Measurements from ENCODE around the gene LRRK1. TPM values are rescaled to one million over a fixed set of nuclear protein-coding genes. Genes with fewer than 3 reads are reported as not detected.
A peak's percentile ranks its signal among the peaks of the same experiment; 100 is the strongest.

Gene LRRK1
- total and polyA plus RNA-seq, 2 of the 4 experiments (the other 2 are of a cell fraction): 3.0 to 5.8 TPM

GRCh38 chr15:101014921-101015841 is 96.0 kb downstream of the LRRK1 start:
- Histone ChIP-seq H3K4me2 (ENCODE audit: low read depth, low read length) (no peak overlapping the region), H3K18ac (ENCODE audit: low read depth, low read length) (no peak overlapping the region), H3K14ac (replicated peaks; ENCODE audit: low read depth, low read length) (no peak overlapping the region), H3K9ac (ENCODE audit: low read depth, low read length) (no peak overlapping the region), H2BK20ac (ENCODE audit: low read depth, low read length) (no peak overlapping the region), H2AK9ac (replicated peaks; ENCODE audit: low read depth, low read length, poor library complexity) (peak overlapping the region; percentile 57), H3K56ac (ENCODE audit: extremely low read depth, insufficient read depth, low read length) (no peak overlapping the region), H4K5ac (ENCODE audit: low read depth, low read length) (no peak overlapping the region), H2AFZ (replicated peaks; ENCODE audit: low read length, poor library complexity) (peak overlapping the region; percentile 64), H4K8ac (ENCODE audit: low read depth in 2 of 2, low read length in 2 of 2) (peak overlapping the region in 1 of 2 experiments; percentile 6; a peak in 1 of 4 replicates), H2BK5ac (ENCODE audit: low read depth, low read length, poor library complexity, severe bottlenecking) (no peak overlapping the region), H2AK5ac (ENCODE audit: low read depth, low read length) (no peak overlapping the region), H3K9me3 (ENCODE audit: control insufficient read depth, insufficient read depth, low read length) (no peaks in the 10 kb centered on the region), H3K79me1 (ENCODE audit: low read depth in 1 of 2, low read length in 2 of 2) (no peaks in the 10 kb centered on the region), H3K4me3 (ENCODE audit: insufficient read depth, low read depth, low read length) (no peak overlapping the region), H3K23ac (ENCODE audit: low read depth, low read length) (no peak overlapping the region), H3K36me3 (ENCODE audit: control insufficient read depth, insufficient read depth, low read length) (peaks cover 9% of the 10 kb centered on the region), H3K27me3 (ENCODE audit: control insufficient read depth, insufficient read depth, low read length) (no peaks in the 10 kb centered on the region), H2BK15ac (ENCODE audit: low read depth, low read length) (no peak overlapping the region), H4K91ac (ENCODE audit: insufficient read depth, low read depth, low read length) (no peak overlapping the region), H3K4me1 (ENCODE audit: control insufficient read depth, insufficient read depth, low read length) (peaks cover 7% of the 10 kb centered on the region; the same call in 1 of the 2 replicates), H4K20me1 (ENCODE audit: insufficient read depth, low read length) (no peaks in the 10 kb centered on the region), H3K27ac (ENCODE audit: insufficient read depth, low read length) (no peak overlapping the region), H3K9me1 (ENCODE audit: insufficient read depth, low read length) (no peaks in the 10 kb centered on the region), H3K4ac (ENCODE audit: low read depth, low read length) (no peak overlapping the region), H2BK120ac (ENCODE audit: low read depth, low read length) (no peak overlapping the region)
- intact Hi-C loops (cut with micrococcal nuclease): loop anchor here (1.0 to 10.0 kb wide), 5 partner anchors 54 to 630 kb away; no protein-coding TSS in a partner anchor
- no TSS peak for BruUV-seq (replicated peaks)
- CTCF ChIA-PET: interaction anchor here (0.7 to 2.4 kb wide), 4 partner anchors 10 to 242 kb away, joined by 3 to 17 read pairs (median 6); no protein-coding TSS in a partner anchor
- WGBS, 2 experiments (ENCODE audit: extremely low coverage in 2 of 2, insufficient read length in 1 of 2): 100% methylated on average over 4 of the region's 27 CpGs; no CpG with 5 or more reads in 1 of the 2 experiments
- DNase-seq (peak; percentile 70), ATAC-seq (ENCODE audit: low read depth) (peak; percentile 83)
- POLR2A ChIA-PET (ENCODE audit: unreplicated experiment): no interaction called here
- in situ Hi-C loops (cut with MboI; ENCODE audit: low sequenced_read_pairs): loop anchor here (5.0 kb wide), 1 partner anchor 242 kb away; no protein-coding TSS in a partner anchor
- dilution Hi-C loops (cut with HindIII; ENCODE audit: low sequenced_read_pairs, unreplicated experiment): loop anchor here (25.0 kb wide), 1 partner anchor 378 kb away; no protein-coding TSS in a partner anchor
- TF ChIP-seq NFE2L2 (IDR thresholded peaks at IDR 0.05; ENCODE audit: low read depth, low read length): no peak
- no peak for TF ChIP-seq RFX5 (IDR thresholded peaks at IDR 0.05; ENCODE audit: low read depth, low read length)
- TF ChIP-seq MAFK (IDR thresholded peaks at IDR 0.05; ENCODE audit: low read depth, low read length): no peak
- TF ChIP-seq RCOR1 (IDR thresholded peaks at IDR 0.05; ENCODE audit: insufficient replicate concordance, low read length): no peak
- TF ChIP-seq FOS (IDR thresholded peaks at IDR 0.05; ENCODE audit: low read depth, low read length): no peak
- no peak for TF ChIP-seq USF2 (IDR thresholded peaks at IDR 0.05; ENCODE audit: low read depth, low read length)
- no peak for TF ChIP-seq CHD1 (IDR thresholded peaks at IDR 0.05; ENCODE audit: low read depth, low read length)
- 0 out of 2 replicates have a peak, but pooled peaks have one; percentile 29 for TF ChIP-seq MAZ (IDR thresholded peaks at IDR 0.05; ENCODE audit: borderline replicate concordance, low read depth, low read length)
- no peak for TF ChIP-seq MXI1 (IDR thresholded peaks at IDR 0.05; ENCODE audit: borderline replicate concordance, low read depth, low read length)
- TF ChIP-seq SMC3 (IDR thresholded peaks at IDR 0.05; ENCODE audit: low read depth, low read length): peak; percentile 99
- TF ChIP-seq CTCF (conservative IDR thresholded peaks at IDR 0.05; ENCODE audit: low read depth, low read length): peak; percentile 95
- no peak for TF ChIP-seq ELK1 (IDR thresholded peaks at IDR 0.05; ENCODE audit: borderline replicate concordance, low read depth, low read length)
